H54 (cell line): Measurements from ENCODE around the gene GOLGA7B.
"Not testable (repeated sequence)": the region's sequence is repeated elsewhere in the genome, so short reads cannot be mapped to it uniquely, and the experiment has no call there.

Experiments
- DNase-seq: peaks from one replicate; pipeline ENCODE4 v3.0.0; 2011; ENCODE audit warnings: low spot score, mixed read lengths; ENCODE audit not compliant: insufficient read length
- FAIRE-seq: peaks from 3 replicates; lab custom pipeline; 2011; peaks lifted over from hg19 to GRCh38; lab: Jason Lieb, UNC
- POLR2A ChIP-seq: IDR thresholded peaks from 2 replicates; pipeline ENCODE4 v1.6.1; 2011; ENCODE audit warnings: low read depth, mild to moderate bottlenecking, low read length

The GOLGA7B gene

GRCh38 chr10:97843281-97843671 lies 6.4 kb upstream of the GOLGA7B start:
- no peak for TF ChIP-seq POLR2A
- FAIRE-seq, result no peak
- no peak for DNase-seq

GRCh38 chr10:97843972-97844371 lies 5.7 kb upstream of the GOLGA7B start:
- not testable (repeated sequence) for FAIRE-seq, DNase-seq

GRCh38 chr10:97844678-97845077 lies 5.0 kb upstream of the GOLGA7B start:
- FAIRE-seq (no peak), DNase-seq (no peak)
- TF ChIP-seq POLR2A, result no peak

- no peak for DNase-seq
- FAIRE-seq, result no peak
- TF ChIP-seq POLR2A, result no peak
Observed at GRCh38 chr10:97849103-97849686, 448 bp upstream of the GOLGA7B start.

- FAIRE-seq (no peak), DNase-seq (no peak)
- no peak for TF ChIP-seq POLR2A
Observed at GRCh38 chr10:97850446-97850845, 803 bp downstream of the GOLGA7B start.

- no peak for DNase-seq
- no peak for TF ChIP-seq POLR2A
Observed at GRCh38 chr10:97851341-97852001, 1.8 kb downstream of the GOLGA7B start.

GRCh38 chr10:97852277-97852676 lies 2.6 kb downstream of the GOLGA7B start:
- FAIRE-seq (no peak), DNase-seq (no peak)
- TF ChIP-seq POLR2A, result no peak

More at GRCh38 chr10:97851341-97852001, 1.8 kb downstream of the GOLGA7B start:
- FAIRE-seq, result no peak

GRCh38 chr10:97852840-97853405 lies 3.3 kb downstream of the GOLGA7B start:
- TF ChIP-seq POLR2A, result no peak
- DNase-seq, result peak; percentile 56
- no peak for FAIRE-seq

GRCh38 chr10:97854743-97855142 lies 5.1 kb downstream of the GOLGA7B start:
- FAIRE-seq (no peak), DNase-seq (no peak)
- no peak for TF ChIP-seq POLR2A

GRCh38 chr10:97858001-97858439 lies 8.4 kb downstream of the GOLGA7B start:
- no peak for TF ChIP-seq POLR2A
- FAIRE-seq (no peak), DNase-seq (no peak)

- DNase-seq (peak; percentile 99), FAIRE-seq (peak; percentile 97)
- TF ChIP-seq POLR2A, result no peak
Observed at GRCh38 chr10:97861097-97861750, 11.6 kb downstream of the GOLGA7B start.

- FAIRE-seq, result no peak
- no peak for TF ChIP-seq POLR2A
Observed at GRCh38 chr10:97861924-97862323, 12.3 kb downstream of the GOLGA7B start.

GRCh38 chr10:97863808-97864207 lies 14.2 kb downstream of the GOLGA7B start:
- no peak for TF ChIP-seq POLR2A
- FAIRE-seq (no peak), DNase-seq (no peak)

More at GRCh38 chr10:97861924-97862323, 12.3 kb downstream of the GOLGA7B start:
- no peak for DNase-seq

GRCh38 chr10:97865488-97865887 lies 15.8 kb downstream of the GOLGA7B start:
- FAIRE-seq (no peak), DNase-seq (no peak)
- TF ChIP-seq POLR2A, result no peak
